ENCODE results near the gene NHEJ1. TPM values are rescaled to one million over a fixed set of nuclear protein-coding genes. Genes with fewer than 3 reads are reported as not detected.

Gene NHEJ1
- total RNA-seq, 1 experiment from 2014 or later: 22.3 TPM

GRCh38 chr2:219177552-219178376, 17.1 kb upstream of the NHEJ1 start, which contains the start of gene RETREG2 (continued):
- peak; percentile 94 for TF ChIP-seq USF1 (CRISPR knock-in tag; IDR thresholded peaks at IDR 0.05)
- no peak for TF ChIP-seq RELA (CRISPR knock-in tag; IDR thresholded peaks at IDR 0.05; ENCODE audit: borderline replicate concordance)
- no peak for TF ChIP-seq ZNF281 (CRISPR knock-in tag; IDR thresholded peaks at IDR 0.05)
- TF ChIP-seq ESRRA (CRISPR knock-in tag; IDR thresholded peaks at IDR 0.05; ENCODE audit: borderline replicate concordance): no peak
- no peak for TF ChIP-seq ZNF263 (CRISPR knock-in tag; IDR thresholded peaks at IDR 0.05; ENCODE audit: low read depth)
- TF ChIP-seq, protein P1, sequence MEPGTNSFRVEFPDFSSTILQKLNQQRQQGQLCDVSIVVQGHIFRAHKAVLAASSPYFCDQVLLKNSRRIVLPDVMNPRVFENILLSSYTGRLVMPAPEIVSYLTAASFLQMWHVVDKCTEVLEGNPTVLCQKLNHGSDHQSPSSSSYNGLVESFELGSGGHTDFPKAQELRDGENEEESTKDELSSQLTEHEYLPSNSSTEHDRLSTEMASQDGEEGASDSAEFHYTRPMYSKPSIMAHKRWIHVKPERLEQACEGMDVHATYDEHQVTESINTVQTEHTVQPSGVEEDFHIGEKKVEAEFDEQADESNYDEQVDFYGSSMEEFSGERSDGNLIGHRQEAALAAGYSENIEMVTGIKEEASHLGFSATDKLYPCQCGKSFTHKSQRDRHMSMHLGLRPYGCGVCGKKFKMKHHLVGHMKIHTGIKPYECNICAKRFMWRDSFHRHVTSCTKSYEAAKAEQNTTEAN (CRISPR knock-in tag; IDR thresholded peaks at IDR 0.05): no peak
- TF ChIP-seq, protein P2, sequence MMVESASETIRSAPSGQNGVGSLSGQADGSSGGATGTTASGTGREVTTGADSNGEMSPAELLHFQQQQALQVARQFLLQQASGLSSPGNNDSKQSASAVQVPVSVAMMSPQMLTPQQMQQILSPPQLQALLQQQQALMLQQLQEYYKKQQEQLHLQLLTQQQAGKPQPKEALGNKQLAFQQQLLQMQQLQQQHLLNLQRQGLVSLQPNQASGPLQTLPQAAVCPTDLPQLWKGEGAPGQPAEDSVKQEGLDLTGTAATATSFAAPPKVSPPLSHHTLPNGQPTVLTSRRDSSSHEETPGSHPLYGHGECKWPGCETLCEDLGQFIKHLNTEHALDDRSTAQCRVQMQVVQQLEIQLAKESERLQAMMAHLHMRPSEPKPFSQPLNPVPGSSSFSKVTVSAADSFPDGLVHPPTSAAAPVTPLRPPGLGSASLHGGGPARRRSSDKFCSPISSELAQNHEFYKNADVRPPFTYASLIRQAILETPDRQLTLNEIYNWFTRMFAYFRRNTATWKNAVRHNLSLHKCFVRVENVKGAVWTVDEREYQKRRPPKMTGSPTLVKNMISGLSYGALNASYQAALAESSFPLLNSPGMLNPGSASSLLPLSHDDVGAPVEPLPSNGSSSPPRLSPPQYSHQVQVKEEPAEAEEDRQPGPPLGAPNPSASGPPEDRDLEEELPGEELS (CRISPR knock-in tag; IDR thresholded peaks at IDR 0.05): no peak; the same call in 1 of the 2 replicates
- TF ChIP-seq E2F5 (CRISPR knock-in tag; IDR thresholded peaks at IDR 0.05): no peak
- no peak for TF ChIP-seq ZNF317 (CRISPR knock-in tag; IDR thresholded peaks at IDR 0.05; ENCODE audit: borderline replicate concordance, low read depth)
- no peak for TF ChIP-seq JAZF1 (CRISPR knock-in tag; IDR thresholded peaks at IDR 0.05)
- TF ChIP-seq E2F4 (CRISPR knock-in tag; IDR thresholded peaks at IDR 0.05; ENCODE audit: borderline replicate concordance, low read depth): no peak
- TF ChIP-seq, protein P3, sequence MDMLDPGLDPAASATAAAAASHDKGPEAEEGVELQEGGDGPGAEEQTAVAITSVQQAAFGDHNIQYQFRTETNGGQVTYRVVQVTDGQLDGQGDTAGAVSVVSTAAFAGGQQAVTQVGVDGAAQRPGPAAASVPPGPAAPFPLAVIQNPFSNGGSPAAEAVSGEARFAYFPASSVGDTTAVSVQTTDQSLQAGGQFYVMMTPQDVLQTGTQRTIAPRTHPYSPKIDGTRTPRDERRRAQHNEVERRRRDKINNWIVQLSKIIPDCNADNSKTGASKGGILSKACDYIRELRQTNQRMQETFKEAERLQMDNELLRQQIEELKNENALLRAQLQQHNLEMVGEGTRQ (CRISPR knock-in tag; IDR thresholded peaks at IDR 0.05): peak; percentile 100
- TF ChIP-seq CREB1 (CRISPR knock-in tag; IDR thresholded peaks at IDR 0.05): no peak
- TF ChIP-seq, protein P4, sequence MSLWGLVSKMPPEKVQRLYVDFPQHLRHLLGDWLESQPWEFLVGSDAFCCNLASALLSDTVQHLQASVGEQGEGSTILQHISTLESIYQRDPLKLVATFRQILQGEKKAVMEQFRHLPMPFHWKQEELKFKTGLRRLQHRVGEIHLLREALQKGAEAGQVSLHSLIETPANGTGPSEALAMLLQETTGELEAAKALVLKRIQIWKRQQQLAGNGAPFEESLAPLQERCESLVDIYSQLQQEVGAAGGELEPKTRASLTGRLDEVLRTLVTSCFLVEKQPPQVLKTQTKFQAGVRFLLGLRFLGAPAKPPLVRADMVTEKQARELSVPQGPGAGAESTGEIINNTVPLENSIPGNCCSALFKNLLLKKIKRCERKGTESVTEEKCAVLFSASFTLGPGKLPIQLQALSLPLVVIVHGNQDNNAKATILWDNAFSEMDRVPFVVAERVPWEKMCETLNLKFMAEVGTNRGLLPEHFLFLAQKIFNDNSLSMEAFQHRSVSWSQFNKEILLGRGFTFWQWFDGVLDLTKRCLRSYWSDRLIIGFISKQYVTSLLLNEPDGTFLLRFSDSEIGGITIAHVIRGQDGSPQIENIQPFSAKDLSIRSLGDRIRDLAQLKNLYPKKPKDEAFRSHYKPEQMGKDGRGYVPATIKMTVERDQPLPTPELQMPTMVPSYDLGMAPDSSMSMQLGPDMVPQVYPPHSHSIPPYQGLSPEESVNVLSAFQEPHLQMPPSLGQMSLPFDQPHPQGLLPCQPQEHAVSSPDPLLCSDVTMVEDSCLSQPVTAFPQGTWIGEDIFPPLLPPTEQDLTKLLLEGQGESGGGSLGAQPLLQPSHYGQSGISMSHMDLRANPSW (CRISPR knock-in tag; conservative IDR thresholded peaks at IDR 0.05; ENCODE audit: low read depth): 0 out of 2 replicates have a peak, but pooled peaks have one; percentile 78
- TF ChIP-seq ELF4 (CRISPR knock-in tag; IDR thresholded peaks at IDR 0.05; ENCODE audit: low read depth): no peak
- no peak for TF ChIP-seq EMX1 (CRISPR knock-in tag; IDR thresholded peaks at IDR 0.05)
- TF ChIP-seq SMAD4 (CRISPR knock-in tag; IDR thresholded peaks at IDR 0.05): no peak
- TF ChIP-seq, protein P5, sequence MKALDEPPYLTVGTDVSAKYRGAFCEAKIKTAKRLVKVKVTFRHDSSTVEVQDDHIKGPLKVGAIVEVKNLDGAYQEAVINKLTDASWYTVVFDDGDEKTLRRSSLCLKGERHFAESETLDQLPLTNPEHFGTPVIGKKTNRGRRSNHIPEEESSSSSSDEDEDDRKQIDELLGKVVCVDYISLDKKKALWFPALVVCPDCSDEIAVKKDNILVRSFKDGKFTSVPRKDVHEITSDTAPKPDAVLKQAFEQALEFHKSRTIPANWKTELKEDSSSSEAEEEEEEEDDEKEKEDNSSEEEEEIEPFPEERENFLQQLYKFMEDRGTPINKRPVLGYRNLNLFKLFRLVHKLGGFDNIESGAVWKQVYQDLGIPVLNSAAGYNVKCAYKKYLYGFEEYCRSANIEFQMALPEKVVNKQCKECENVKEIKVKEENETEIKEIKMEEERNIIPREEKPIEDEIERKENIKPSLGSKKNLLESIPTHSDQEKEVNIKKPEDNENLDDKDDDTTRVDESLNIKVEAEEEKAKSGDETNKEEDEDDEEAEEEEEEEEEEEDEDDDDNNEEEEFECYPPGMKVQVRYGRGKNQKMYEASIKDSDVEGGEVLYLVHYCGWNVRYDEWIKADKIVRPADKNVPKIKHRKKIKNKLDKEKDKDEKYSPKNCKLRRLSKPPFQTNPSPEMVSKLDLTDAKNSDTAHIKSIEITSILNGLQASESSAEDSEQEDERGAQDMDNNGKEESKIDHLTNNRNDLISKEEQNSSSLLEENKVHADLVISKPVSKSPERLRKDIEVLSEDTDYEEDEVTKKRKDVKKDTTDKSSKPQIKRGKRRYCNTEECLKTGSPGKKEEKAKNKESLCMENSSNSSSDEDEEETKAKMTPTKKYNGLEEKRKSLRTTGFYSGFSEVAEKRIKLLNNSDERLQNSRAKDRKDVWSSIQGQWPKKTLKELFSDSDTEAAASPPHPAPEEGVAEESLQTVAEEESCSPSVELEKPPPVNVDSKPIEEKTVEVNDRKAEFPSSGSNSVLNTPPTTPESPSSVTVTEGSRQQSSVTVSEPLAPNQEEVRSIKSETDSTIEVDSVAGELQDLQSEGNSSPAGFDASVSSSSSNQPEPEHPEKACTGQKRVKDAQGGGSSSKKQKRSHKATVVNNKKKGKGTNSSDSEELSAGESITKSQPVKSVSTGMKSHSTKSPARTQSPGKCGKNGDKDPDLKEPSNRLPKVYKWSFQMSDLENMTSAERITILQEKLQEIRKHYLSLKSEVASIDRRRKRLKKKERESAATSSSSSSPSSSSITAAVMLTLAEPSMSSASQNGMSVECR (CRISPR knock-in tag; IDR thresholded peaks at IDR 0.05; ENCODE audit: borderline replicate concordance): no peak
- TF ChIP-seq, protein P6, sequence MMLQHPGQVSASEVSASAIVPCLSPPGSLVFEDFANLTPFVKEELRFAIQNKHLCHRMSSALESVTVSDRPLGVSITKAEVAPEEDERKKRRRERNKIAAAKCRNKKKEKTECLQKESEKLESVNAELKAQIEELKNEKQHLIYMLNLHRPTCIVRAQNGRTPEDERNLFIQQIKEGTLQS (CRISPR knock-in tag; conservative IDR thresholded peaks at IDR 0.05): no peak
